Right forelimb (tissue), 1 donor: ENCODE measurements around the gene GNG12.
"Not testable (repeated sequence)": the region's sequence is repeated elsewhere in the genome, so short reads cannot be mapped to it uniquely, and the experiment has no call there.

Experiments used
- DNase-seq: peaks from one replicate; pipeline ENCODE4 v3.0.0-alpha.2; 2018

GNG12 gene

GRCh38 chr1:67749844-67750690, 83.2 kb downstream of the GNG12 start:
- DNase-seq, result no peak

- DNase-seq, result no peak
Observed at GRCh38 chr1:67749263-67749843, 83.9 kb downstream of the GNG12 start.

DNA sequence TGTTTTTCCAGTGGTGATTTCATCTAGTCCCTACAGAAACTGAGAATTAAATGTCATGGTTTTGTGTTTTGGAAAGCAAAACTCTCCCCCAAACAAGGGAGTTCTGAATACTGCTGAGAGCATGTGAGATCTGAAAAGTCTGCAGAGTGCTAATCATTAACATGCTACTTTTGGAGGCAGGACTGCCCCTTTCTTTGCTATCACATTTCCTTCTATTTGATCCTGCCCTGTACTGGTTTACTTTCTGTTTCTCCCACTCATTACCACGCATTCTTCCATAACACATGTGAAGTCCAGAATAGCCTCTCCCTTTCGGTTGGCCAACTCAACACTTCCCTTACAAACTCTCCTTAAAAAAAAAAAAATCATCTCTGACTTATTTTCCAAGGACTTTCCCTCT, 84.6 kb downstream of the GNG12 start:
- no peak for DNase-seq

DNA sequence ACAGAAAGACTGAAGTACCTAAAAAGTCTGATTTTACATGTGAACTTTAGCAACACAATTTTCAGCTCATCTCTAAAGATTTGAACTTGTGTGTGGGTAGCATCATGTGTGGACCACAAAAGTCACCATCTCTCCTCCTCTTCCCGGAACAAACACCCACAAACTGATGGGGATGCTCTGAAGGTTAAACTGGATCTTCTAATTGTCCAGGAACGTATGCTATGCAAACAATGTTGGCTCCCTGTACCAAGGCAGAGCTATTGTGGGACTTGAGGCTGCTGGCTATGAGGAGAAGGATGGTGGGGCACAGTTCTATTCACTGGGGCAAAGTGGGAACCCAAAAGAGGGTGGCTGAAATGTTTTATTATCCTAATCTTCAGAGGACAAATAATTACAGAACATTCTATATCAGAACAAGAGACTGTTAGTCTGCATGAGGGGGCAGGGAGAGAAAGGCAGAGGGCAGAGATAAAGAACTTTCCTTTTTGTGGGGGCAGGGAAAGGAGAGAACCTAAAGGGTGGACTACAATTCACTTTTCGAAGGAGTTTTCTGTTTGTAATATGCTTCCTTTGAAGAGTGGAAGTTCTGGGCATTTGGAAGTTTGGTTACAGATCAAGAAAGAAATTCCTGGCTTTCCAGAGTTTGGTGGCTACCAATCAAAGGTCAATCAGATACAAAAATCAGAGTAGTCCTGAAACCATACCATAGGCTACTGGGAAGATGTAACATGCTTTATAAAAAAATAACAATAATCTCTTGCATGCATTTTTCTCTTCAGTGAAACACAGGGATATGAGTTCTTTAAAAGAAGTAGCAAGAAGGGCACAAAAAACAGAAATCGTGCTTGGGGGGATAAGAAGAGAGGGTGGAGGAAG, 85.4 kb downstream of the GNG12 start:
- no peak for DNase-seq

- DNase-seq, result no peak
Observed at GRCh38 chr1:67745875-67746698, 87.2 kb downstream of the GNG12 start.

- DNase-seq, result no peak
Observed at GRCh38 chr1:67743072-67743725, 90.1 kb downstream of the GNG12 start.

DNA sequence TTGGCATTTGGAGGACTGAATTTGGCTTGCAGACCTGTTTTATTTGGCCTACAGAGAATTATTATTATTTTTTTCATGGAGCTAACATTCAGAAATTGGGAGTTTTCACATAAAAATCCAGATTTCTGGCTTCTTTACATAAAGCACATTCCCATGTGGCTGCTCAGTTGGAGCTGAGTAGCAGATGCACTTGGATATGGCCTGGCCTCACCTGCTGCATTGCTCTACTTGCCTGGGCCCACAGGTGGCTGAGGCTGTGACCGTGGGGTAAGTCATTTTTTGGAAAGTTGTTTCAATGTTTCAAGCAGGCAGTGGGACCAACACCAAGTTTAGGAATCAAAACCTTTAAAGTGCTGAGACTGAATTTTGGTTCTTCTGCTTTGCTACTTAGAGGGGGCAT, 91.5 kb downstream of the GNG12 start:
- DNase-seq, result no peak

- no peak for DNase-seq
Observed at GRCh38 chr1:67741121-67741520, 92.1 kb downstream of the GNG12 start.

- no peak for DNase-seq
Observed at GRCh38 chr1:67740543-67740942, 92.7 kb downstream of the GNG12 start.

GRCh38 chr1:67739361-67739760, 93.9 kb downstream of the GNG12 start:
- DNase-seq, result no peak

- no peak for DNase-seq
Observed at GRCh38 chr1:67738401-67738800, 94.9 kb downstream of the GNG12 start.

DNA sequence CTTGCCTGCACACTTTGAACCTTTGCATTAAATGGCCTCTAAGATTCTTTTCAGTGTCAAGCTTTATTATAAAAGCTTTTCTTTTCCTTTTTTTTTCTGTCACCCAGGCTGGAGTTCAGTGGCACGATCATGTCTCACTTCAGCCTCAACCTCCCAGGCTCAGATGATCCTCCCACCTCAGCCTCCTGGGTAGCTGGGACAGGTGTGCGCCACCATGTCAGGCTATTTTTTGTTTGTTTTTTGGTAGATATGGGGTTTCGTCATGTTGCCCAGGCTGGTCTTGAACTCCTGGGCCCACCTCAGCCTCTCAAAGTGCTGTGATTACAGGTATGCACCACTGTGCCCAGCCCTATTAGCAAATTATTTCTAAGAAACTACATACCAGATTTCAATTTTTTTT, 95.4 kb downstream of the GNG12 start:
- no peak for DNase-seq

DNA sequence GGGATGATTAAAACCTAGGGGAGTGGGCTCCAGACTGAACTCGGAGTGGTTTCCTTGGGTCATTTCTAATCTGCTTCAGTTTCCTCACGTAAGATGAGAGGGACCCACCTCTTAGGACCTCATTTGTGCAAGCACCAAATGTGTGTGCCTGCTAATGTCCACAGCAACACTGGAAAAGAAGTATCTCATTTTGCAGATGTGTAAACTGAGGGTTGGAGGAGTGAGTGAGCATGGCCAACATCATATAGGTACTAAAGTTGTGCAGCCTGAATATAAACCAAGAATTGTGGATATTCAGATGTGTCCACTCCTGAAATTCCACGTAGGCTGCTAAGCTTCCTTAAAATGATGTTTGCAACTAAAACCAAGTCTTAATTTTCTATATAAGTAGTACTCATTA, 96.5 kb downstream of the GNG12 start:
- no peak for DNase-seq

GRCh38 chr1:67735806-67736627, 97.2 kb downstream of the GNG12 start:
- peak; percentile 74 for DNase-seq

DNA sequence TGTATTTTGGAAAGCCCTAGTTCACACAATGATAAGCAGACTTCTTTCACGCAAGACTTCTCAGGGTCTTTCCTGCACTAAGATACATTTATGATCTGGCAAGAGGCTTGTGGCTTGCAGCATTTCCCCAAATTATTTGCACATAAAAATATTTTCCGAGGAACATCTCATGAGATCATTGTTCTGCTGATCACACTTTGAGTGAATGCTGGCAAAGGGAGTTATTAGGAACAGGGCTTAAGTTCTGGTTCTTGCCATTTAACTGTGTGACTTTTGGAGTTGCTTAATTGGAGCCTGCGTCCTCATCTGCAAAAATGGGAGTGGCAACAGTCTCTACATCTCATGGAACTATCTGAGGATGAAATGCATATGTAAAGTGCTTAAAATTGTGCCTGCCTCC, 98.1 kb downstream of the GNG12 start:
- no peak for DNase-seq

GRCh38 chr1:67734323-67734690, 99.0 kb downstream of the GNG12 start:
- no peak for DNase-seq

DNA sequence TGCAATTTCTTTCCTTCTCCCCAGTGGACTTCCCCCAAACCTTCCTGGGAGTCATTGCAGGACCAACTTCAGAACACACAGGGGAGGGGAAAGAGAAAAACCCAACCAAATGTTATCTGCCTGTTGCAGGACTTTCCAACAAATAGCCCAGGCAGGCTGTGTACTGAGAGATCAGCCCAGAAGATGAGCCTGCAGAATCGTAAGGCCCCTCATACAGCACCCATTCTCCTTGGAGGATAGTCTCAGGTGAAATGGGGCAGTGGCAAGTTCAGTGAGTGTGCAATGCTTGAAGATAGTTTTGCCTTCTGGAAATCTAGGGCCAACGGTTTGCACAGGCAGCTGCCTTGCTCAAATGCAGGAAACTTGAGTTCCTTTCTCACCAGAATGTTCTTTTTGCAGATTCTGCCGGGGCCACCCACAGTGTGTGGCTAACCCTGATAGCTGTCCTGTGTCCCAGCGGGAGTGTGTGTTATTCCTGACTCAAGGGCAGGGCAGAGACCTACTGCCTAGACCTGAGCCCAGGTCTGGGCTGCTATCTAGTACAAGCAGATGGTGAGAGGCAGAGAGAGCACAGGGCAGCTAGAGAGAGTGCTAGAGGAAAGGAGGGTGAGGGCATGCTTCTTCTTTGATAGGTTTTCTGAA, 99.5 kb downstream of the GNG12 start:
- no peak for DNase-seq

DNA sequence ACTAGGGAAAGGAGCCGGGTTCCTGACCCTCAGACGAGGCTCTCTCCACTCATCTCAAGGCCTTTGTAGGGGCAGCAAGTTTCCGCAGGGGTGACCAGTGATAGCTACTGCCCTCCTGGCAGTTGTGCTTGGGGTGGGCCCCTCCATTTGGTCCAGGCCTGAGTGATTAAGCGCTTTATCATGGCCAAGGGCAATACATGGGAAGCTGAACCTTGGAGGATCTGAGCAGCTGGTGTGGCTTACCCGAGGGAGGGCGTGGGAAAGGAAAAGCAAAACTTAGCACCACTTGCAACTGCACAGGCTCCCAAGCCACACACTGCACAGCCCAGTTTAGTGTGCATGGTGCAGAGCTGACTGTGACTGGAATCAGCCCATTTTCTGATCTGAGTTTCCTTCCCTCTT, 100.5 kb downstream of the GNG12 start:
- DNase-seq, result no peak

DNA sequence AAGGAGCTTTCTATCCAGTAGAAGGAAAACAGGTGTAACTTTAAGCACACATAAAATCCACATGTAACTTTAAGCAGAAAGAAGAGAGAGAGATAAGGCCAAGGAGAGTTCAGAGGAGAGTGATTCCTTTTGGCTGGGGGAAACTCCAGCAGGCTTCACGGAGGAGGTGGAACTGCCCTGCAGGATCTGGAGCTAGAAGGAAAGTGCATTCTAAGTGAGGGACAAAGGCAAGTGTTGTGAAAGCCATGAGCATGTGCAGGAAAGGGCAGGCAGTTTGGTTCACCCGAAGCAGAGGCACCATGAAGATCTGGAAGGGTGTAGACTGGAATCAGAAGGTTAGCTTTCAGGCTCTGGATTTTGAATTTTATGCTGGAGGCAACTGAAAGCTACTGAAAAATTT, 101.9 kb downstream of the GNG12 start:
- DNase-seq, result no peak

GRCh38 chr1:67730312-67730711, 103.0 kb downstream of the GNG12 start:
- DNase-seq, result not testable (repeated sequence)

GRCh38 chr1:67729872-67730271, 103.4 kb downstream of the GNG12 start:
- DNase-seq, result no peak
